MCF 10A (cell line): ENCODE measurements around the gene KRT76. TPM values are rescaled to one million over a fixed set of nuclear protein-coding genes. Genes with fewer than 3 reads are reported as not detected.

Source experiments
- BruUV-seq: library from RNA; stranded (reverse); fragments of 400-500 nt; replicated peaks from 2 replicates; lab custom pipeline; 2021; lab: Mats Ljungman, UMichigan
- CTCF ChIA-PET: fragments of 300-600 bp; sonication (Branson Sonifier 250); formaldehyde crosslinking; extraction: SDS; loops from one replicate; lab custom pipeline; 2021; ENCODE audit warnings: antibody characterized with exemption, inconsistent platforms; lab: Yijun Ruan, JAX
- POLR2A ChIA-PET: fragments of 300-600, 350-650 bp; sonication (Branson Sonifier 250); formaldehyde crosslinking; extraction: SDS; loops from one replicate; lab custom pipeline; 2020; ENCODE audit warnings: antibody characterized with exemption, inconsistent platforms; lab: Yijun Ruan, JAX
- DNase-seq: peaks from one replicate; pipeline ENCODE4 v3.0.0-alpha.2; 2018; ENCODE audit not compliant: unreplicated experiment
- H3K27ac Mint-ChIP-seq: one replicate; pipeline ENCODE4 v1.8.0; 2022; ENCODE audit warnings: mild to moderate bottlenecking, low read depth, mixed read lengths; ENCODE audit not compliant: unreplicated experiment
- H3K27me3 Mint-ChIP-seq: one replicate; pipeline ENCODE4 v1.8.0; 2022; ENCODE audit warnings: mixed read lengths; ENCODE audit not compliant: insufficient read depth, unreplicated experiment
- H3K36me3 Mint-ChIP-seq: one replicate; pipeline ENCODE4 v1.8.0; 2022; ENCODE audit warnings: mild to moderate bottlenecking, moderate library complexity, mixed read lengths; ENCODE audit not compliant: insufficient read depth, unreplicated experiment
- H3K4me1 Mint-ChIP-seq: one replicate; pipeline ENCODE4 v1.8.0; 2022; ENCODE audit warnings: mixed read lengths; ENCODE audit not compliant: insufficient read depth, unreplicated experiment
- H3K4me3 Mint-ChIP-seq: one replicate; pipeline ENCODE4 v1.8.0; 2022; ENCODE audit warnings: mild to moderate bottlenecking, moderate library complexity, mixed read lengths; ENCODE audit not compliant: unreplicated experiment
- H3K9me3 Mint-ChIP-seq: one replicate; pipeline ENCODE4 v1.8.0; 2022; ENCODE audit warnings: mixed read lengths; ENCODE audit not compliant: unreplicated experiment
- intact Hi-C: fragments of 100-400 bp; cut with micrococcal nuclease; formaldehyde crosslinking; loops from 2 replicates; pipeline ENCODE4 v1.14.1; 2022
- total RNA-seq: library from RNA; stranded (reverse); gene quantifications from 2 replicates; pipeline ENCODE4 v1.2.3, GENCODE V29; 2022
- TF ChIP-seq, protein P1 (sequence below): fragments of 200-600 bp; IDR thresholded peaks from one replicate; pipeline ENCODE4 v1.8.0; 2022; ENCODE audit warnings: antibody characterized with exemption, mild to moderate bottlenecking; ENCODE audit not compliant: unreplicated experiment

Gene KRT76
- total RNA-seq, 1 experiment from 2014 or later: not detected

DNA sequence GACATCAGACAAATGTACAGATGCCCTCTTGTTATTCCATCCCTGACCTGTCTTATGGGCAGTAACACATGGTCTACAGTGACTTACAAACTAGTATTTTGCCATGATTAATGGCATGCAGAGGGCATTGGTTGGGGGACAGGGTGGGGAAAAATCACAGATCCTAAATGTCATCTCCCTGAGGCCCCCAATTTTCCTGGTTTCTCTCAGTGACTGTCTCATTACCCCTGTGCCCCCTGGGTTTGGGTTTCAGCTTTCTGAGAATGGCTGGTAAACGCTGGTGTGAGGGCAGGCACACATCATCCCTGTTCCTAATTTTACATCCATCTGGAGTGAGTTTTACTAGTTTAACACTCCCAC lies 10.1 kb downstream of the KRT76 start:
- no peaks in the 10 kb centered on the region for H3K4me1 Mint-ChIP-seq
- H3K4me3 Mint-ChIP-seq: no peak overlapping the region
- TF ChIP-seq, protein P1, sequence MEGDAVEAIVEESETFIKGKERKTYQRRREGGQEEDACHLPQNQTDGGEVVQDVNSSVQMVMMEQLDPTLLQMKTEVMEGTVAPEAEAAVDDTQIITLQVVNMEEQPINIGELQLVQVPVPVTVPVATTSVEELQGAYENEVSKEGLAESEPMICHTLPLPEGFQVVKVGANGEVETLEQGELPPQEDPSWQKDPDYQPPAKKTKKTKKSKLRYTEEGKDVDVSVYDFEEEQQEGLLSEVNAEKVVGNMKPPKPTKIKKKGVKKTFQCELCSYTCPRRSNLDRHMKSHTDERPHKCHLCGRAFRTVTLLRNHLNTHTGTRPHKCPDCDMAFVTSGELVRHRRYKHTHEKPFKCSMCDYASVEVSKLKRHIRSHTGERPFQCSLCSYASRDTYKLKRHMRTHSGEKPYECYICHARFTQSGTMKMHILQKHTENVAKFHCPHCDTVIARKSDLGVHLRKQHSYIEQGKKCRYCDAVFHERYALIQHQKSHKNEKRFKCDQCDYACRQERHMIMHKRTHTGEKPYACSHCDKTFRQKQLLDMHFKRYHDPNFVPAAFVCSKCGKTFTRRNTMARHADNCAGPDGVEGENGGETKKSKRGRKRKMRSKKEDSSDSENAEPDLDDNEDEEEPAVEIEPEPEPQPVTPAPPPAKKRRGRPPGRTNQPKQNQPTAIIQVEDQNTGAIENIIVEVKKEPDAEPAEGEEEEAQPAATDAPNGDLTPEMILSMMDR: no peak
- no peak for DNase-seq
- no peaks in the 10 kb centered on the region for H3K9me3 Mint-ChIP-seq
- CTCF ChIA-PET: no interaction called here
- peaks cover 43% of the 10 kb centered on the region for H3K27me3 Mint-ChIP-seq
- H3K27ac Mint-ChIP-seq: no peak overlapping the region
- BruUV-seq: no TSS peak
- H3K36me3 Mint-ChIP-seq: no peaks in the 10 kb centered on the region
- POLR2A ChIA-PET: no interaction called here
- intact Hi-C loops: no loop called here

DNA sequence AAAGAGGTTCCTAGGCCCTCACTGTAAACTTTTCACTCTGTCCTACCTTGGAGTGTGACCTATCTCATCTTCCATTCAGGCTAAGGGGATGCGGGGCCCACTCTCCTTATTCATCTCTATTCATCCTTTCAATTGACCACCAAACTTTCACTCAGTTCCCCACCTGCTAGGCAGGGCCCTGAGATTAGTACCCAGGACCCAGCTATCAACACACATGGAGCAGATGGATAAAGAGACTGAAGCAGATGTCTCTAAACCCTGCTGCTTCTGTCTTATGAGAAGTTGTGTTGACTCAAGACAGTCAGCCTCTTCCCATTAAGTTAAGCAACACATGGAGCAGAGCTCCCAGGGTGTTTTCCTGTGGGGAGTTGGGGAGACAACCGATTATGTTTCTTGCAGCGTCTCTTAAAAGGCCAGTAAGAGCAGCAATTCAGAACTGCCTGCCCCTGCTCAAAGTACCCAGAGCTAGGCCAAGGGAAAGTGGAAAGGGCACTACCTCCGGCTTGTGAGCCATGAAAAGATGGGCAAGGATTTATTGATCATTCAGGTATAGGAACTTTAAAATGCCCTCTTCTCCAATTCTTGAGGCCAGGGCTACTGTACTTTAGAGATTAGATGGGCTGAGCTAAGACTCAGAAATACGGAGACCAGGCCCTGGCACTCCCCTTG lies 10.7 kb downstream of the KRT76 start:
- TF ChIP-seq, protein P1: no peak
- intact Hi-C loops: no loop called here
- no TSS peak for BruUV-seq
- Mint-ChIP-seq H3K9me3 (no peaks in the 10 kb centered on the region), H3K27me3 (peaks cover 38% of the 10 kb centered on the region), H3K4me1 (no peaks in the 10 kb centered on the region), H3K27ac (no peak overlapping the region), H3K36me3 (no peaks in the 10 kb centered on the region), H3K4me3 (no peak overlapping the region)
- ChIA-PET CTCF (no interaction called here), POLR2A (interaction anchor here (0.6 kb wide), 1 partner anchor 186 kb away, joined by 3 read pairs; no protein-coding TSS in a partner anchor)
- DNase-seq: no peak

DNA sequence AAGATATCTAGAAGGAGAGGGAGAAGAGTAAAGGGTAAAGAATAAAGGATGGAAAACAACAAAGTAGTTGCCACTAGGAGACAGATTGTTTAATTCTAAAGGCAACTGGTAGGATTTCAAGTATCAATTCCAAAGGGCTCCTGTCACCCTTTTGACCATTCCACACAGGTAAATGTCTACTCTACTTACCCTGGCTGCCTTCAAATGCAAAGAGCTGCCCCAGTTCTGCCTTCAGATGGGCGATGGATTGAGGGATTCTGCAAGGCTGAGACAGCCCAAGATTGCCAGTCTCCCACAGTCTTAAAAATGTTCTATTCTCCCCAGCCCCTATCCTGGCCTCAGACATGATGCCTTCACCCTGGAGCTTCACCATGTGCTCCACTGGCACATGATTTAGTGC lies 11.4 kb downstream of the KRT76 start:
- ChIA-PET CTCF (no interaction called here), POLR2A (interaction anchor here (0.6 to 0.7 kb wide), 2 partner anchors 16 to 185 kb away, joined by 3 read pairs; no protein-coding TSS in a partner anchor)
- H3K36me3 Mint-ChIP-seq: no peaks in the 10 kb centered on the region
- no TSS peak for BruUV-seq
- no peaks in the 10 kb centered on the region for H3K9me3 Mint-ChIP-seq
- no peak overlapping the region for H3K27ac Mint-ChIP-seq
- peaks cover 30% of the 10 kb centered on the region for H3K27me3 Mint-ChIP-seq
- intact Hi-C loops: no loop called here
- no peaks in the 10 kb centered on the region for H3K4me1 Mint-ChIP-seq
- TF ChIP-seq, protein P1: no peak
- DNase-seq: no peak
- H3K4me3 Mint-ChIP-seq: no peak overlapping the region

DNA sequence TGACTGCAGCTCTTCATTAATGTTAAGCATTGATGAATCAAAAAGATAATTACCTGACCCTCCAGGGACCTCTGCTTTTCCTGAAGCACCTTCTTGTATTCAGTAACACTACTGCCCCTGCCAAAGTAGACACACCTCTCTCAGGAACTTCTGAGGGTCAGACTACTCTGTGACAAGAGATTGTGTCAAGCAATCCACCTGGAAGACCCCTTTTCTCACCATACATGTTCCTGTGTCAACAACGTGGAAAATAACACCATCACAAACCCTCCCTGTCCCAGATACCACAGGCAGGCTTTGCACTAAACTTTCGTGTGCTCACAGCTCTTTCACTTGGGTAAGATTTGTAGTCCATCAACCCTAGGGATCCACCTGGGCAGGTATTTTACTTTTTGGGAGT lies 13.2 kb downstream of the KRT76 start:
- Mint-ChIP-seq H3K36me3 (no peaks in the 10 kb centered on the region), H3K4me3 (no peak overlapping the region), H3K4me1 (no peaks in the 10 kb centered on the region), H3K9me3 (no peaks in the 10 kb centered on the region), H3K27ac (no peak overlapping the region), H3K27me3 (peaks cover 20% of the 10 kb centered on the region)
- TF ChIP-seq, protein P1: no peak
- ChIA-PET POLR2A (no interaction called here), CTCF (no interaction called here)
- intact Hi-C loops: no loop called here
- DNase-seq: no peak
- no TSS peak for BruUV-seq
